CMK (cell line): ENCODE data around the gene ASIC3.
"Not testable (repeated sequence)": the region's sequence is repeated elsewhere in the genome, so short reads cannot be mapped to it uniquely, and the experiment has no call there.

Experiments
- DNase-seq: peaks from one replicate; pipeline ENCODE4 v3.0.0-alpha.2; 2010; ENCODE audit warnings: low read depth

ASIC3 gene

DNA sequence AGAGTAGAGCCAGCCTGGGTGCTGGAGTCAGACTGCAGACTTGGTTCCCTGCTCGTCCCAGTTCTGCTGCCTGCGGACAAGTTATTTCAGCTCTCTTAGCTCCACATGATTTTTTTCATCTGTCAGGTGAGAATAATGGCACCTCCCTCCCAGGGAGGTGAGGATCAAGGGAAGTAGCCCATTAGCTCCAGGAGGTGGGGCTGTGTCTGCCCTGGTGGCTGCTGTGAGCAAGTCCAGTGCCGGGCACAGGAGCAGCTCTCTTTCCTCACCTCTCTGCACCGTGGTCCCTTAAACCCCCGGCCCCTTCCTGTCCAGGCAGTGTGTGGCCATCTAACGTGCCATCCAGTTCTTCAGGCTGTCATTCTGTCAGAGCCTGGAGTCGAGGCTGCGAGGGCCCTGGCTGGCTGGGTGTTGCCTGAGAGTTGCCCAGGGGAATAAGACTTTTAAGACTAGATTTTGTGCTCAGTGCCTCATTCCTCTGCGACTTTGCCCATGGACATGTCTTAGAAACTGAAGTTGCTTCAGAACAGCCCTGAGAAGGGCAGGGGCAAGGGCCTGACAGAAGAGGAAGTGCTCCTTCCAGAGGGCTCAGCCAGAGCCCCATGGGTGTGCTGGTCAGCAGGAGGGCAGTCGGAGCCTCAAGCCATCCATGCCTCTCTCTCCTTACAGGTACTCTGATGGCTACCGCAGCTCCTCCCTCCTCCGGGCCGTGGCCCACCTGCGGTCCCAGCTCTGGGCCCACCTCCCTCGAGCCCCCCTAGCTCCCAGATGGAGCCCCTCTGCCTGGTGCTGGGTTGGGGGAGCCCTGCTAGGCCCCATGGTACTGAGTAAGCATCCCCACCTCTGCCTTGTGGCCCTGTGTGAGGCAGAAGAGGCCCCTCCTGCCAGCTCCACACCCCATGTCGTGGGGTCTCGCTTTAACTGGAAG, 15.1 kb upstream of the ASIC3 start:
- no peak for DNase-seq

GRCh38 chr7:151033864-151034249, 14.5 kb upstream of the ASIC3 start:
- no peak for DNase-seq

- DNase-seq, result no peak
These were observed 13.9 kb upstream of the ASIC3 start for GRCh38 chr7:151034312-151035025.

DNA sequence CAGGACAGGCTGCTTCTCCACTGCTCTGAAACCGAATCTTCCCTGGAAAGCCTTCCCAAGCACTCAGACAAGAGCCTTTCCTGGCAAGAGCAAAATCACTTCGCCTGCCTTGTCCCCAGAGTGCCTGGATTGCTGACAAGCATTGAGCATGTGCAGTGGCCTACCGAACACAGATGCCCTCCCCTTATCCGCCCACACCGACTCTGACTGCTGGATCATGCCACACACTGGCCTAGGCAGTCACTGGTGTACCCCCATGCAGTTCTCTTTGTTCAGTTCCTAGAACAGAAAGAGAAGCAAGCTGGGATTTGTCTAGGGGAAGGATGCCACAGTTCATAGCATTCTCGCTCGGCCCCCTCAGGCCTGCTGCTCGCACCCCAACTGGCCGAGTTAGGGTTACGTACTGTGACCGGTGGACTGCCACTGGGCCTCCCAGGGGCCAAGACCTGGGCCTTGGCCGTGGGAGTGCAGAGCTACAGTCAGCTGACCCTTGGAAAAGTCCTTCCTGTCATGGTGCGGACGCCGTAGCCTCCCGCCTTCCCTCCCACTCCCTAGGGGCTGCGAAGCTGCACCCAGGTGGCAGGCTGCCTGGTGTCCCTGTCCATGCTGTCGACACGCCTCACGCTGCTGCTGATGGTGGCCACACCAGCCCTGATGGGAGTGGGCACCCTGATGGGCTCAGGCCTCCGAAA, 13.2 kb upstream of the ASIC3 start:
- no peak for DNase-seq

DNA sequence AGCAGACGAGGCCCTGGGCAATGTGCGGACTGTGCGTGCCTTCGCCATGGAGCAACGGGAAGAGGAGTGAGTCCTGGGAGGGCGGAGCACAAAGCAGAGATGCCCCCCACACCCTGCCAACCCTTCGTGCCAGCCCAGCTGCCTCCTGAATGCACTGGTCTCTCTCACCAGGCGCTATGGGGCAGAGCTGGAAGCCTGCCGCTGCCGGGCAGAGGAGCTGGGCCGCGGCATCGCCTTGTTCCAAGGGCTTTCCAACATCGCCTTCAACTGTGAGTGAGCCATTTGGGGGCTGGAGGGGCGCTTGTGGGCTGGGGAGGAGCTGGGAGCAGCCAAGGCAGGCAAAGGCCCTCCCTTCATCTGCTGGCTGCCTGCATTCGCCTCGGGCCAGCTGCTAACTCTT, 12.4 kb upstream of the ASIC3 start:
- DNase-seq, result no peak

- DNase-seq, result peak; percentile 92
These were observed 9.1 kb upstream of the ASIC3 start for GRCh38 chr7:151038951-151039849.

- no peak for DNase-seq
These were observed 8.3 kb upstream of the ASIC3 start for GRCh38 chr7:151039850-151040548.

DNA sequence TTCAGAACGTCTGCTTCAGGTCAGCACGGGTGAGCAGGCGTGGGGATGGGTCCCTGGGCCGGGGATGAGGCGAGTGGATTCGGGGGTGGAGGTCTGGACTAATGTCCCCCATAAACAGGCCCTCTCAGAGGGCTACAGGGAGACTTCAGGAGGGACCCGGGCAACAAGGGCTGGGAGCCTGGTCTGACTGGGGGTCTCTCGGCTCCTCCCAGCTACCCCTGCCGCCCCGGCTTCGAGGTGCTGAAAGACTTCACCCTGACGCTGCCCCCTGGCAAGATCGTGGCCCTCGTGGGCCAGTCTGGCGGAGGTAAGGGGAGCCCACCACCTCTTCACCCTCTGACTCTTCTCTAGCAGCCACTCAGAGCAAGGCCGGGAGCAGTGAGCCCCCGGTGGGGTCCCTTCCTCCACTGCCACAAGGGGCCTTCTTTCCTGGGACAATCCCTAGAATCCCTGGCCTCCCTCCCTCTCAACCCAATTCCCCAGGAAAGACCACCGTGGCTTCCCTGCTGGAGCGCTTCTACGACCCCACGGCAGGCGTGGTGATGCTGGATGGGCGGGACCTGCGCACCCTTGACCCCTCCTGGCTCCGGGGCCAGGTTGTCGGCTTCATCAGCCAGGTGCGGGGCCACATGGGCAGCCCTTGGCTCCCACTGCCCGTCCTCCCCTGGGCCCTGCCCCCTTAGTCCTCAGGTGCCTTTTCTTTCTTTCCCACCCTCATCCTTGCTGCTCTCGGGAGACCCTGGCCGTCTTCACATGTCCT, 7.5 kb upstream of the ASIC3 start:
- no peak for DNase-seq

- not testable (repeated sequence) for DNase-seq
These were observed 4.9 kb upstream of the ASIC3 start for GRCh38 chr7:151043449-151043848.

DNA sequence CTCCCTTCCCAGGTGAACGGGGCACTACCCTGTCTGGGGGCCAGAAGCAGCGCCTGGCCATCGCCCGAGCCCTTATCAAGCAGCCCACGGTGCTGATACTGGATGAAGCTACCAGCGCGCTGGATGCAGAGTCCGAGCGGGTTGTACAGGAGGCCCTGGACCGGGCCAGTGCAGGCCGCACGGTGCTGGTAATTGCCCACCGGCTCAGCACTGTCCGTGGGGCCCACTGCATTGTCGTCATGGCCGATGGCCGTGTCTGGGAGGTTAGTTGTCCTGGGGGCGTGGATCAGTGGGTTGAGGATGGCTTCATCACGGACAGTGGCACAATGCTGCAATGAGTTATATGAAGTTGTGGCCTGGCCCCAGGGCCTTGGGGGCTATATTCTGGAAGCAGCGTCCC, 4.4 kb upstream of the ASIC3 start:
- DNase-seq, result no peak

- no peak for DNase-seq
These were observed 3.1 kb upstream of the ASIC3 start for GRCh38 chr7:151045262-151045661.

- DNase-seq, result no peak
These were observed 2.4 kb upstream of the ASIC3 start for GRCh38 chr7:151045967-151046366.

DNA sequence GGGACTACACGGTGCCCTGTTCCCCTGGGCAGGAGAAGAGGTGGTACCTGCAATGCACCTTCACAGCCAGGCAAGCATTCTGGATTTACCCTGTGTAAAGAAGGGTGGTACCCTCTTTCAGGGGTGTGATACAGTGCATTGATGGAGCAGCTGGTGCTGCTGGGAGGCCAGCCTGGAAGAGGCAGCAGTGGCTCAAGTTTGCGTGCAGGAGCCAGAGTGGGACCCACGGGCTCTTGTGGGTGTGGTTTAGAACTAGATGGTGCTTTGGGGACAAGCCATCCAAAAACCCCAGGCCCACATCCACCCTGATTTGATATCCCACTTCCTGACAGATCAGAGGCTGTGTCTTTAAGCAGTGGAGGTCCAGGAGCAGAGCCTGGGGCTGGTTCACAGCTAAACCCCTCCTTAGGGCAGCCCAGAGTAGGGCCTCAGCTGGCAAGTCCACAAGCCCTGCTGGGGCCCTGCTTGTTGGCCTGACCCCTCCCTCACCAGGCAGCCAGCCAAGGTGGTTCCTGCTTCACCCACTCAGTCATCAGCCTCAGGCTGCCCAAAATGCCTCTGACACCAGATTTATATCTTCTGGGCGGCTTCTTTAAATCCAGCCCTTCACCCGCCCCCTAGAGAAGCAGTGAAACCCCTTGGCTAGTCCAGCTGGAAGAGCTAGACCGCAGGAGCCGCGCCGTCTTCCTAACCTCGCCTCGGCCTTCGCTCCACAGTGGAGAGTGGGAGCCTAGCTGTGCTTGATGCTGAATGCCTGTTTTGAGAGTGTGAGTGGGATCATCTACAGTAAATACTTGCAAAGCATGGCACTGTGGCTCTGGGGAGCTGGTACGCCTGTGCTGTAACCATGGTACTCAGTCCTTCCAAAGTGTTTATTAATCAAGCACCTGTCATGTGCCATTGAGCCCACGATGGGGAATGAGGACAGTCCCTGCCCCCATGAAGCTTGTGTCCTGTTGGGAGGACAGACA, 1.4 kb upstream of the ASIC3 start:
- no peak for DNase-seq

DNA sequence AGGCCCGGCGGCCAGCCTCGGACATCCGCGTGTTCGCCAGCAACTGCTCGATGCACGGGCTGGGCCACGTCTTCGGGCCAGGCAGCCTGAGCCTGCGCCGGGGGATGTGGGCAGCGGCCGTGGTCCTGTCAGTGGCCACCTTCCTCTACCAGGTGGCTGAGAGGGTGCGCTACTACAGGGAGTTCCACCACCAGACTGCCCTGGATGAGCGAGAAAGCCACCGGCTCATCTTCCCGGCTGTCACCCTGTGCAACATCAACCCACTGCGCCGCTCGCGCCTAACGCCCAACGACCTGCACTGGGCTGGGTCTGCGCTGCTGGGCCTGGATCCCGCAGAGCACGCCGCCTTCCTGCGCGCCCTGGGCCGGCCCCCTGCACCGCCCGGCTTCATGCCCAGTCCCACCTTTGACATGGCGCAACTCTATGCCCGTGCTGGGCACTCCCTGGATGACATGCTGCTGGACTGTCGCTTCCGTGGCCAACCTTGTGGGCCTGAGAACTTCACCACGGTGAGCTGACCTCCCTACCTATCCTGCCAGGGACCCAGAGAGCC, 656 bp downstream of the ASIC3 start:
- DNase-seq, result no peak

DNA sequence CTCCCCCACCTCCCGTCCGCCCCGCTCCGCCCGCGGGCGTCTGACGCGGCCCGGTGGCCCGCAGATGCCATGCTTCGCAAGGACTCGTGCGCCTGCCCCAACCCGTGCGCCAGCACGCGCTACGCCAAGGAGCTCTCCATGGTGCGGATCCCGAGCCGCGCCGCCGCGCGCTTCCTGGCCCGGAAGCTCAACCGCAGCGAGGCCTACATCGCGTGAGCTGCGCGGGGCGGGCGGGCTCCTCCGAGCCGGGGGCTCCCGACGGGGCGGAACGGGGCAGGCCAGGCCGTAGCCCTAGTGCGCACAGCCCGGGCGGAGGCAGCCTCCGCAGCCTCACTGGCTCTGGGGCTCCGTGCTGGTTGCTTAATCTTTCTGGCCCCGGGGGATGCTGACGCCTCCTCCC, 2.8 kb downstream of the ASIC3 start:
- no peak for DNase-seq

DNA sequence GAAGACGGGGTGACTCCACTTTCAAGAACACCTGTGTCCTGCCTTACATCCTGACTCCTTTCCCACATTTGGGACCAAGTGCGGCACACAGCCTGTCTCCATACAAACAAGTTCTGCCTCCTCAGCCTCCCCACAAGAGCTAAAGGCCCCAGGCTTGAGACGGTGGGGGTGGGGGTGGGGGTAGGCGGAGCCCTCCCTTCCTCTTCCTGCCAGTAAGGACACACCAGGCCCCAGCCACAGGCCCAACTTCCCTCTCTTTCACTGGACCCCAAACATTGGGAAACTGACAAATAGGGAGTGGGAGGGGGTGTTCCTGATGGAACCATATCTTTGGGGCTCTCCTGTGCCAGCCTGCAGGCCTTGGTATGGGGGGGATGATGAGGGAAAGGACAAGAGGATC, 4.8 kb downstream of the ASIC3 start:
- no peak for DNase-seq

GRCh38 chr7:151053751-151054150, 5.4 kb downstream of the ASIC3 start:
- DNase-seq, result no peak

DNA sequence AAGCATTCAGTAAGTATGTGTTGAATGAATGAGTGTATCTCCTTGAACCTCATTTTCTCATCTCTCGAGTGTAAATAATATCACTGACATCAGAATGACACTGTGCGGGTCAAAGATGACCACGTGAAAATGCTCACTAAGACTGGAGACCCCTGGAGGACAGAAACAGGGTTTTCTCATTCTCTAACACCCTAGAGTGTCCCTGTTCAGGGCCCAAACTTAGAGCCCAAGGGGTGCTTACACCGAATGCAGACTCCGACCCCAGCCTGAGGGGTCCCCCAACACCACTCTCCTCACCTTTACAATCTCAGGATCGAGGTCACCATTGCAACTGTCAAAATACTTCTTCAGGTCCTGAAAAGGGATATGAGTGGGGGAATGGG, 7.9 kb downstream of the ASIC3 start:
- no peak for DNase-seq
